Activated T-helper 1 cell treated with anti-CD3 and anti-CD28 coated beads, Interleukin-12 subunit alpha, Interleukin-12 subunit beta, Interleukin-2, Interleukin-4 antibody, amounts not matched to agents 30 ng/mL and 10 ng/mL and 1 ng/mL, durations not matched to agents 14 hours and 24 hours and 36 hours (primary cell): ENCODE results near the gene HCN1. TPM values are rescaled to one million over a fixed set of nuclear protein-coding genes. Genes with fewer than 3 reads are reported as not detected.

Experiments
- DNase-seq: peaks from one replicate; pipeline ENCODE4 v3.0.0; 2021; ENCODE audit warnings: low spot score
- H3K27ac Mint-ChIP-seq: one replicate; pipeline ENCODE4 v1.8.0; 2021; ENCODE audit warnings: mild to moderate bottlenecking, mixed read lengths
- H3K27me3 Mint-ChIP-seq: one replicate; pipeline ENCODE4 v1.8.0; 2022; ENCODE audit warnings: mild to moderate bottlenecking, moderate library complexity, mixed read lengths; ENCODE audit not compliant: insufficient read depth
- H3K36me3 Mint-ChIP-seq: one replicate; pipeline ENCODE4 v1.8.0; 2021; ENCODE audit warnings: low read depth, mixed read lengths
- H3K4me1 Mint-ChIP-seq: one replicate; pipeline ENCODE4 v1.8.0; 2021; ENCODE audit warnings: low read depth, mixed read lengths
- H3K4me3 Mint-ChIP-seq: one replicate; pipeline ENCODE4 v1.8.0; 2021; ENCODE audit warnings: mild to moderate bottlenecking, moderate library complexity, mixed read lengths
- H3K9me3 Mint-ChIP-seq: one replicate; pipeline ENCODE4 v1.8.0; 2021; ENCODE audit warnings: mixed read lengths
- intact Hi-C: fragments of 100-400 bp; cut with micrococcal nuclease; formaldehyde crosslinking; loops from one replicate; pipeline ENCODE4 v1.15.1; 2024
- total RNA-seq: library from RNA; stranded (reverse); gene quantifications from 2 replicates; pipeline ENCODE4 v1.2.3, GENCODE V29; 2022

HCN1 gene
- total RNA-seq, 1 donor from 2014 or later = not detected

DNA sequence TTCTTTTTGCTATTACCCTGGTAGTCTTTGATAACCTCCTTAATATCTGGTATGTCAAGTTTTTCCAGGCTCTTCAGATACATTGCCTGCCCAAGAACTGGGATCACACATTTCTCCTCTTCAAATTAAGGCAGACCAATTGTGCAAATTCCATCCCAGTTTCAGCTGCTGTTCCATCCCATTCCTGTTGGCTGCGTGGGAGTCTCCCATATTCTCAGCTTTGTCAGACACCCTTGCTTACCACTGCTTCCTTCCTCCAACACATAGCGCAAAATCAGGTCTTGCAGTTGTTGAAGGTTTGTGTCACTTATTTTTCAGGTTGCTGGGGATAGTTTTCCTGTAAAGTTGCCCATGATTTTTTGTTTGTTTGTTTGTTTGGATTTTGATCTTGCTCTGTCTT is 15.2 kb downstream of the HCN1 start:
- Mint-ChIP-seq H3K36me3 (no peaks in the 10 kb centered on the region), H3K27me3 (no peaks in the 10 kb centered on the region), H3K4me3 (no peak overlapping the region), H3K9me3 (peaks cover 7% of the 10 kb centered on the region), H3K27ac (no peak overlapping the region), H3K4me1 (no peaks in the 10 kb centered on the region)
- no peak for DNase-seq
- intact Hi-C loops = no loop called here

DNA sequence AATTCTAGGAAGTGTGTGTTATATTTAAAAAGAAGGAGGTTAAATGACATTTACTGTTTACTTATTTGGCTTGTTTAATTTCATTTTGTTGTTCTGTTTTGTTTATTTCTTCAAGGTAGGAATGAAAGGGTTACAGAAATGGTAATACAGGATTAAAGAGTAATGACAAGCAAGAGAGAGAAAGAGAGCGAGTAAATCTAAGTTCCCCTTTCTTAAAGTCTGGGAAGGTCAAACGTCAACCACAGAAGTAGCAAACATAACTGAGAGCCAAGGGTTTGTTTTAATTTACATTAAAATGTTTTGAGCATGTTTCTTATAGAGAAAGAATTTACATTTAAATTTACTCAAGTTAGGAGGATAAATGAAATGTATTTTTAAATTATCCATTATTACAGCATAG is 18.7 kb downstream of the HCN1 start:
- Mint-ChIP-seq H3K9me3 (peaks cover 7% of the 10 kb centered on the region), H3K4me3 (no peak overlapping the region), H3K4me1 (no peaks in the 10 kb centered on the region), H3K36me3 (no peaks in the 10 kb centered on the region), H3K27me3 (no peaks in the 10 kb centered on the region), H3K27ac (no peak overlapping the region)
- DNase-seq = no peak
- intact Hi-C loops = no loop called here

DNA sequence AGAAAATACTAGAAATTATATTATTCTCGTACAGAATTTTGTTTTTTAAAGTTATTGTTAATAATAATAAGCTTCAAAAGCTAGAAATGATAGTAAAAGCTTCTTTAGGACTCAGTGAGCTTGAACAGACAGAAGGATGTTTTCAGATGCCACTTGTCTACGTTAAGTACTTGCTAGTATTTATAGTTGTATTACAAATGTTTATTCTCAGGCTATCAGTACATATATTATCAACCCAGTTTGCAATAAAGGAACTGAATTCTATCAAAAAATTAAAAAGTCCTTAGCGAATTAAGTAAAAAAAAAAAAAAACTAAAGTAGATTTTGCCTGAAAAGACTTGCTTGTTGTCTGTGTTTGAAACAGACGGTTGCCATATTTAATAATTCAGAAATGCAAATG is 23.9 kb downstream of the HCN1 start:
- H3K4me1 Mint-ChIP-seq = no peaks in the 10 kb centered on the region
- no peak overlapping the region for H3K4me3 Mint-ChIP-seq
- DNase-seq = no peak
- H3K27ac Mint-ChIP-seq = no peak overlapping the region
- intact Hi-C loops = no loop called here
- no peaks in the 10 kb centered on the region for H3K36me3 Mint-ChIP-seq
- H3K9me3 Mint-ChIP-seq = peaks cover 14% of the 10 kb centered on the region
- no peaks in the 10 kb centered on the region for H3K27me3 Mint-ChIP-seq

DNA sequence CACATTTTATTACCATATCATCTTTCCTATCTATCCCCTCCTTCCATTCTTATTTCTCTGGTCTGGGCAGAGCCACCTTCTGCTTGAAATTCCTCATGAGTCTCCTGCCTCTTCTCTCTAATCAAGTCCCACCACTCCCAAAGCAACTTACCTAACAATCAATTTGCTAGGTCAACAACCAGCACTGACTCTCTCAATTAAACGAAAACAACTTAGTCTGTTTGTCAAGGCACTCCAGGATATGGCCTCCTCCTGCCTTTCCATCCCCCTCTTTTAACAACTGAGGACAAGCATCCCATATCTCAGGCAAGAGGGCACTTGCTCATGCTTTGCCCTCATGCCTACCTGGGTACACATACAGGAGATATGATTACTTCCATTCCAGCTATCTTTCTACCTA is 47.4 kb downstream of the HCN1 start:
- intact Hi-C loops = no loop called here
- Mint-ChIP-seq H3K36me3 (no peaks in the 10 kb centered on the region), H3K4me3 (no peak overlapping the region), H3K27me3 (no peaks in the 10 kb centered on the region), H3K4me1 (no peaks in the 10 kb centered on the region), H3K27ac (no peak overlapping the region), H3K9me3 (peaks cover 28% of the 10 kb centered on the region)
- DNase-seq = no peak

DNA sequence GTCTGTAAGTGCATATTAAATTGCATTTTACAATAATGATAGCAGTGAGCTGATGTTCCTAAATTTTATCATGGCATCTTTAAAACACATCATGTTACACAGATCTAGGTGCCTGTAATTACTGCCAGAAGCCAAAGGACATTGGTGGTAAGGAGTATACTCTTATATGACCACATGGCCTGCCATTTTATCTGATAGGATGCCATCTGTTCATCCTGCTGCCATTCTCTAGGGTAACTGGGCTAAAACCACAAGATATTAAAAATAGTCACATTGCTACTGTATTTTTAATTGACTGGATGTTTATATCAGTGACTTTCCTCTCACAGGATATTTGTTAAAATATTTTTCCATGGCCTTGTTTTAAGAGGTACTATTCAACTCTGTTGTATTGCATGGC is 53.1 kb downstream of the HCN1 start:
- Mint-ChIP-seq H3K27me3 (no peaks in the 10 kb centered on the region), H3K36me3 (no peaks in the 10 kb centered on the region), H3K27ac (no peak overlapping the region), H3K4me3 (no peak overlapping the region), H3K9me3 (peaks cover 6% of the 10 kb centered on the region), H3K4me1 (no peaks in the 10 kb centered on the region)
- intact Hi-C loops = no loop called here
- no peak for DNase-seq

DNA sequence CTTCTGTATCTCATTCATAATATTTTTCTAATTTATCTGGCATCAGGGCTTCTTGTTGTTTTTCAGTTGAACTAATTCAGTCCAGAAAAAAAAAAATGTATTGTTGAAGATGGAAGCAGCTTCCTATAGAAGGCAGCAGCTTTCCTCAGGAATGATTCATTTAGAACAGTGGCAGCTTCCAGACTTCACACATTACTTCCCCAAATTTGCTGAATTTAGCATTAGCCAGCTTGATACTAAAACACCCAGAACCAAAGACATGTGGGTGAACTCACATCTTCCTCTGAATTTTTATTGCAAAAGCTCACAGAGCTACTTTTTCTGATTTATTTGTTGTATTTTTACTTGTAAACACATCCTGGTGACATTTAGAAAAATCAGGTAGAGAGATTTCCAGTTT is 53.8 kb downstream of the HCN1 start:
- intact Hi-C loops = no loop called here

DNA sequence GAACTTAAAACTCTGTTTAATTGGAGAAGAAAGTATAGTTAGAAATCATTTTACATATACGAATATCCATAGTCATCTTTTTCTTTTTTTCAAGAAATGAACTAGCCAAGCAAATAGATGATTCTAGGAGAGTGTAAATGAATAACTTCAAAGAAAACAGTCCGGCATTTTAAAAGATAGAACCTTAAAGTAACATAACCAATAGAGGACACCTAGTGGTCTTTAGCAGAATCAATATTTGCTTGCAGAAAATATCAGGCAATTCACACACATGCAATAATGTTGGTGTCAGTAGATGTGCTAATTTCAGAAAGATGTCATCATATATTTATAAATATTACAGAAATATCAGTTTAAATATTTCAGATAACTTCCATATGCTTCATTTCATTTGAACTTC is 57.1 kb downstream of the HCN1 start:
- DNase-seq = no peak
- intact Hi-C loops = no loop called here
- Mint-ChIP-seq H3K4me3 (no peak overlapping the region), H3K27ac (no peak overlapping the region), H3K4me1 (no peaks in the 10 kb centered on the region), H3K36me3 (no peaks in the 10 kb centered on the region), H3K27me3 (no peaks in the 10 kb centered on the region), H3K9me3 (peaks cover 10% of the 10 kb centered on the region)

More for the DNA sequence above, 53.8 kb downstream of the HCN1 start:
- Mint-ChIP-seq H3K4me1 (no peaks in the 10 kb centered on the region), H3K4me3 (no peak overlapping the region), H3K27me3 (no peaks in the 10 kb centered on the region), H3K9me3 (peaks cover 7% of the 10 kb centered on the region), H3K36me3 (no peaks in the 10 kb centered on the region), H3K27ac (no peak overlapping the region)
- no peak for DNase-seq

DNA sequence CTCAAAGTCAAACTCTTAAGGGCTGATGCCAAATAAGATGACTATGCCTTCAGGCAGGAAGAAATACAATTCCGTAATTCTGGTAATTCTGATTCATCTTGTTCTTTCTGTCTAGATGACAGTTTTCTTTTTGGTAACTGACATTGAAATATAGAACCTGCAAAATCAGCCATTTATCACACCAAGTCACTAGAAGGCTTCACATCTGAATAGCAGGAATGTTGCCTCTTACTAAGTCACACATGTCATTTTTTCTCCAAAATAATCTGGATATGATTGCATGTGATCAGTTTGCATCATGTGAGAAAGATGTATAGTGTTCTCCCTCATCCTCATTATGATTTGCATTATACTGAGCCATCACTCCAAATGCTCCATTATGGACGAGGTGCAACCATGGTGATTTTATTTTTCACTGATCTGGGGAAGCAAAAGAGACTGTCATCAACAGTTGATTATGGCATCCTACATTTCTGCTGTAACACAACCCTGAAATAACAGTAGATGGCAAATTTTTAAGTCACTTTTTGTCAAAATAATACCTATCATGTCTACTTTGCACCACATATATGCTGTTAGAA is 69.0 kb downstream of the HCN1 start:
- intact Hi-C loops = no loop called here
- peaks cover 15% of the 10 kb centered on the region for H3K9me3 Mint-ChIP-seq
- H3K4me1 Mint-ChIP-seq = no peaks in the 10 kb centered on the region
- no peak overlapping the region for H3K27ac Mint-ChIP-seq
- no peak for DNase-seq
- H3K27me3 Mint-ChIP-seq = no peaks in the 10 kb centered on the region
- H3K4me3 Mint-ChIP-seq = no peak overlapping the region
- H3K36me3 Mint-ChIP-seq = no peaks in the 10 kb centered on the region

DNA sequence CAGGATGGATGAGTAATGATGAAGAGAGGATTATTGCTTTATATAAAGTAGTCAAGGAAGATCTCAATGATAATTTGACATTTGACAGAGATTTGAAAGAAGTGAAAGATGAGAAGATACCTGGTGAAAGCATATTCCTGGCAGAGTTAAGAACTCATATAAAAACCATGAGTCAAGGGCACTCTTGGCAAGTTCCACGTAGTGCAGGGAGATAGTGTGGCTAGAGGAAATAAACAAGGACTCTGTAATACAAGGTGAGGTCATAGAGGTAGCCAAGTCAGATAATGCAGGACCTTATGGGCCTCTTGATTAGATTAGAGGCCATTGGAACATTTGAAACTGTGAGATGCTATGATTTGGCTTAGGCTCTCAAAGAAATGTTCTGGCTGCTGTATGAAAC is 72.3 kb downstream of the HCN1 start:
- no peak overlapping the region for H3K4me3 Mint-ChIP-seq
- DNase-seq = no peak
- no peaks in the 10 kb centered on the region for H3K4me1 Mint-ChIP-seq
- no peak overlapping the region for H3K27ac Mint-ChIP-seq
- no peaks in the 10 kb centered on the region for H3K27me3 Mint-ChIP-seq
- H3K9me3 Mint-ChIP-seq = peaks cover 19% of the 10 kb centered on the region
- no peaks in the 10 kb centered on the region for H3K36me3 Mint-ChIP-seq
- intact Hi-C loops = no loop called here

DNA sequence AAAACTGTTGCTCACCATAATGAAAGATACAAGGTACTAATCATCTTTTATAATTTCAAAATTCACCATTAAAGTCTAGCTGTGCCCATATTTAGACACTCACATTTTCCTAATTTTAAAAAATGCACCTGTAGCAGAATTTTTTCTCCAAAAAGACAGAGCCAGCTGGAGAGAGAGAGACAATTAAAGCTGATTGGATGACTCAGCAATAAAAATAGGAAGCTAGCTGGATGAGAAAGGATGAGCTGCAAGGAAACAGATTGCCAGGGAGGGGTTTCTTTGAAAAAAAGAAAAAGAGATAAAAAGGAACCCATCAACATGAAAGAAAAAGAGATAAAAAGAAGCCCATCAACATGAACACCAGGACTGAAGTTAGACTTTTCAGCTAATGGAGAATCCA is 73.8 kb downstream of the HCN1 start:
- Mint-ChIP-seq H3K9me3 (peaks cover 29% of the 10 kb centered on the region), H3K4me3 (no peak overlapping the region)

DNA sequence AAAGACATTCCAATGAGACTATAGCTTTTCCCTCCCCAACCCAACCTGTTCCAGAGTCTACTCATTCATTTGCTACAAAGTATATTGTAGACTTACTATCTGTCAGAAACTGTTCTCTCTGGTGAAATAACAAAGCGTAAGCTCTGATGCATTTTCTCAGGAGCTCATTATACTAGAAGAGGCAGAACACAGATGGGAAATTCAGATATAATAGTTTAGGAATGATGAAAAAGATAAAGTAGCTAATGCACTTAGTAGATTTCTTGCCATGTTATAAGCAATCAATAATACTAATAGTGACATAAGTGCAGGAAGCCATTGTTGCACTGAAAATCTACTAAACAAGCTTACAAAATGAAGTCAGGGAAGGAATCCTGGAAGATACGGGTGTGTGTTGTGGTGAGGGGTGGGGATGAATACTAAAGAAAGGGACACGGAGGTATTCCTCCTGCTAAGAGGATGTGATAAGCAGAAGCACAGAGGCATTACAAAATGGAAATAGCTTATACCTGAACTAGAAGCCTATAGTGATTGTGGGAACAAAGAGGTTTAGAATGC is 78.2 kb downstream of the HCN1 start:
- DNase-seq = no peak
- no peaks in the 10 kb centered on the region for H3K36me3 Mint-ChIP-seq
- H3K4me1 Mint-ChIP-seq = no peaks in the 10 kb centered on the region
- no peak overlapping the region for H3K4me3 Mint-ChIP-seq
- no peaks in the 10 kb centered on the region for H3K27me3 Mint-ChIP-seq
- peaks cover 26% of the 10 kb centered on the region for H3K9me3 Mint-ChIP-seq
- intact Hi-C loops = no loop called here
- H3K27ac Mint-ChIP-seq = no peak overlapping the region

More for the DNA sequence above, 73.8 kb downstream of the HCN1 start:
- no peaks in the 10 kb centered on the region for H3K27me3 Mint-ChIP-seq
- intact Hi-C loops = no loop called here
- no peaks in the 10 kb centered on the region for H3K4me1 Mint-ChIP-seq
- no peak for DNase-seq
- no peak overlapping the region for H3K27ac Mint-ChIP-seq
- H3K36me3 Mint-ChIP-seq = no peaks in the 10 kb centered on the region

DNA sequence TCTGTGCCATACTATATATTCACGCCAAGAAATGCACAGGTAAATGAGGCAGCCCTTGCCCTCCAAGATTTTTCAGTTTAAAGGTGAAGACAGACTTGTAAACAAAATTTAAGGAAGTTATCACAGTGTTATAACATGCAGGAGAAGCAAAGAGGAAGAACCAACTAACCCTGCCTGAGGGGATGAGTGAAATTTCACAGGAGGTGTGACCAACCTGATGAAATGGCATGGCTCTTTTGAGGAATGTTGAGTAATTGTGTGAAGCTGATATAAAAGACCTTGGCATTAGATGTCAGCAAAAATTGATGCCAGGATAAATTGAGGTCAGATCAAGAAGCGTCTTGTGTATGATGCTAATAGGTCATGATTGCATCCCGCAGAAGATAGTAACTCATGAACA is 86.5 kb downstream of the HCN1 start:
- peaks cover 9% of the 10 kb centered on the region for H3K9me3 Mint-ChIP-seq
- no peak overlapping the region for H3K4me3 Mint-ChIP-seq
- no peaks in the 10 kb centered on the region for H3K4me1 Mint-ChIP-seq
- H3K27ac Mint-ChIP-seq = no peak overlapping the region
- intact Hi-C loops = no loop called here
- DNase-seq = no peak
- H3K36me3 Mint-ChIP-seq = no peaks in the 10 kb centered on the region
- H3K27me3 Mint-ChIP-seq = no peaks in the 10 kb centered on the region

DNA sequence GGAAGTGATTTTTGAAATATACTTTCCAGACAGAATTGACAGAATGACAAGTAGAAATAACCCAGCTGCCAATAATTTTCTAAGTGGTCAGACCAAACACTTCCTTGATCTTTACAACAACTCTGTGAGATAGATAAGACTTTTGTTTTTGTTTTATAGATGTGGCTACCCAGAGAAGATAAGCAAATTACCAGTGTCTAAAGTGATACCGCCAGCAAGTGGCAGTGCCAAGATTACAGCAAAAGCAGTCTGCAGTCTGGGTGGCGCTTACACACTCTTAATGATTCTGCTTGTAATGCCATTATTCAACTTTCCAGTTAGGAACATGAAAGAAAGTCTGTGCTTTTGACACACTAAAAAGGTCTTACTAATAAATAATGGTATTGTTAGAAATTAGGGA is 92.1 kb downstream of the HCN1 start:
- intact Hi-C loops = no loop called here
- H3K36me3 Mint-ChIP-seq = no peaks in the 10 kb centered on the region
- no peaks in the 10 kb centered on the region for H3K27me3 Mint-ChIP-seq
- H3K9me3 Mint-ChIP-seq = peaks cover 15% of the 10 kb centered on the region
- no peak overlapping the region for H3K4me3 Mint-ChIP-seq
- no peak overlapping the region for H3K27ac Mint-ChIP-seq
- DNase-seq = no peak
- H3K4me1 Mint-ChIP-seq = no peaks in the 10 kb centered on the region

DNA sequence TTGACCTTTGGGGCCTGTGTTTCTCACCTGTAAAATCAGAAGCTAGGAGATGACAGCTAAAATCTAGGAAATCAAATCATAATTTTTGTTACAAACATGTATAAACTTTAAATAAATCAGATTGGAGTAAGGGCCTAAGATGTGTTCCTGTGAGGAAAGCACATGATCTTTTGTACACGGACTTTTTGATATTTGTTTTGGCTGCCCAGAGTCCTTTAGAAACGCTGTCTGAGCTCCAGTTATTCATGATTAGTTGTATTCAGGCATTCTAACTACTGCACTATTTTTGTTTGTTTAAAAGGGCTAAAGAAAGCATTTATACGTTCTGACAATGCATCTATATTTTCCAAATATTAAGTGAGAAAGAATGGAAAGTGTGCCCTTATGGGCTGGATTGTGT is 94.8 kb downstream of the HCN1 start:
- H3K36me3 Mint-ChIP-seq = no peaks in the 10 kb centered on the region
- H3K27ac Mint-ChIP-seq = no peak overlapping the region
- H3K4me1 Mint-ChIP-seq = no peaks in the 10 kb centered on the region
- H3K27me3 Mint-ChIP-seq = no peaks in the 10 kb centered on the region
- peaks cover 20% of the 10 kb centered on the region for H3K9me3 Mint-ChIP-seq
- H3K4me3 Mint-ChIP-seq = no peak overlapping the region
- intact Hi-C loops = no loop called here
- DNase-seq = no peak
